ENCODE measurements around the gene MBD3L2. TPM values are rescaled to one million over a fixed set of nuclear protein-coding genes. Genes with fewer than 3 reads are reported as not detected.

MBD3L2 gene
- polyA plus RNA-seq, 5 donors, result not detected

Other genes starting within 250 kb of the MBD3L2 start
- gene ADGRE1, start 161.7 kb upstream of the MBD3L2 start, polyA plus RNA-seq (ENCODE audit: insufficient read depth in 1 of 5, insufficient read length in 5 of 5, low replicate concordance in 1 of 5), result under 1 TPM; 0.12 to 0.42 (median 0.21) TPM
- not detected for gene MBD3L2B, start 27.9 kb upstream of the MBD3L2 start, polyA plus RNA-seq (ENCODE audit: insufficient read depth in 1 of 5, insufficient read length in 5 of 5, low replicate concordance in 1 of 5)
- not detected for gene MBD3L5, start 18.7 kb upstream of the MBD3L2 start, polyA plus RNA-seq (ENCODE audit: insufficient read depth in 1 of 5, insufficient read length in 5 of 5, low replicate concordance in 1 of 5)
- not detected for gene MBD3L4, start 9.1 kb upstream of the MBD3L2 start, polyA plus RNA-seq (ENCODE audit: insufficient read depth in 1 of 5, insufficient read length in 5 of 5, low replicate concordance in 1 of 5)
- gene MBD3L3, start 9.4 kb downstream of the MBD3L2 start, polyA plus RNA-seq (ENCODE audit: insufficient read depth in 1 of 5, insufficient read length in 5 of 5, low replicate concordance in 1 of 5), result not detected
- gene ZNF557, start 20.4 kb downstream of the MBD3L2 start, polyA plus RNA-seq (ENCODE audit: insufficient read depth in 1 of 5, insufficient read length in 5 of 5, low replicate concordance in 1 of 5), result 10 to 100 TPM in 1 of 5 donors, 1 to 10 TPM in 4; 7.0 to 10.2 (median 8.1) TPM
- 10 to 100 TPM; 11.8 to 15.7 (median 13.8) TPM for gene INSR, start 245.1 kb downstream of the MBD3L2 start, polyA plus RNA-seq (ENCODE audit: insufficient read depth in 1 of 5, insufficient read length in 5 of 5, low replicate concordance in 1 of 5)